ENCODE measurements around the gene GRIK4.
A peak's percentile ranks its signal among the peaks of the same experiment; 100 is the strongest.

Gene GRIK4

GRCh38 chr11:120714438-120714837 is 202.9 kb downstream of the GRIK4 start:
- peak; percentile 18 for DNase-seq

- DNase-seq: no peak
Observed at GRCh38 chr11:120715239-120715638, 203.7 kb downstream of the GRIK4 start.

- DNase-seq: no peak
Observed at GRCh38 chr11:120717042-120717441, 205.5 kb downstream of the GRIK4 start.

- DNase-seq: no peak
Observed at GRCh38 chr11:120717623-120718022, 206.1 kb downstream of the GRIK4 start.

GRCh38 chr11:120718171-120718570 is 206.6 kb downstream of the GRIK4 start:
- no peak for DNase-seq

GRCh38 chr11:120719348-120719747 is 207.8 kb downstream of the GRIK4 start:
- DNase-seq: no peak

- no peak for DNase-seq
Observed at GRCh38 chr11:120720760-120721159, 209.2 kb downstream of the GRIK4 start.

- no peak for DNase-seq
Observed at GRCh38 chr11:120722524-120722923, 211.0 kb downstream of the GRIK4 start.

GRCh38 chr11:120723751-120724150 is 212.2 kb downstream of the GRIK4 start:
- DNase-seq: no peak

GRCh38 chr11:120727752-120728151 is 216.2 kb downstream of the GRIK4 start:
- no peak for DNase-seq

GRCh38 chr11:120735035-120735434 is 223.5 kb downstream of the GRIK4 start:
- DNase-seq: no peak

- no peak for DNase-seq
Observed at GRCh38 chr11:120738516-120739046, 227.0 kb downstream of the GRIK4 start.

GRCh38 chr11:120739780-120740179 is 228.2 kb downstream of the GRIK4 start:
- no peak for DNase-seq

- no peak for DNase-seq
Observed at GRCh38 chr11:120740380-120740779, 228.8 kb downstream of the GRIK4 start.

GRCh38 chr11:120744016-120744994 is 232.8 kb downstream of the GRIK4 start:
- DNase-seq: no peak

GRCh38 chr11:120746376-120746775 is 234.8 kb downstream of the GRIK4 start:
- no peak for DNase-seq

GRCh38 chr11:120746836-120747609 is 235.5 kb downstream of the GRIK4 start:
- DNase-seq: no peak

GRCh38 chr11:120747850-120748814 is 236.6 kb downstream of the GRIK4 start:
- no peak for DNase-seq

GRCh38 chr11:120749395-120749794 is 237.8 kb downstream of the GRIK4 start:
- DNase-seq: no peak

- DNase-seq: no peak
Observed at GRCh38 chr11:120750647-120751549, 239.3 kb downstream of the GRIK4 start.

- no peak for DNase-seq
Observed at GRCh38 chr11:120751550-120751949, 240.0 kb downstream of the GRIK4 start.

Data from HCEC 1CT (cell line).